Psoas muscle (tissue), 8 donors: ENCODE results near the gene CARMIL1. TPM values are rescaled to one million over a fixed set of nuclear protein-coding genes. Genes with fewer than 3 reads are reported as not detected.

ENCODE experiments used
- ATAC-seq, 4 donors: fragments of 200-7000 bp; cut with Tn5 transposase; one replicate each; pipeline ENCODE4 v1.9.1; 2020; ENCODE audit warnings: moderate library complexity in 3 of 4, mild to moderate bottlenecking in 2 of 4
- DNase-seq, 2 donors: peaks; one replicate each; pipeline ENCODE4 v3.0.0-alpha.2; 2020
- H3K27ac ChIP-seq: fragments of 200-600 bp; one replicate; pipeline ENCODE4 v1.8.0; 2022
- H3K27me3 ChIP-seq, 3 donors: fragments of 200-600 bp in 1 of 3; one replicate each; pipeline versions ENCODE4 v1.6.1 to v1.8.0; 2013 to 2022; ENCODE audit warnings: low read length in 2 of 3, mild to moderate bottlenecking in 2 of 3, moderate library complexity in 1 of 3; ENCODE audit not compliant: insufficient read depth in 3 of 3
- H3K36me3 ChIP-seq, 2 donors: fragments of 200-600 bp in 1 of 2; one replicate each; pipeline versions ENCODE4 v1.6.1 to v1.8.0; 2013 to 2022; ENCODE audit warnings: low read depth in 1 of 2, mild to moderate bottlenecking in 1 of 2, moderate library complexity in 1 of 2; ENCODE audit not compliant: insufficient read depth in 1 of 2
- H3K4me1 ChIP-seq: fragments of 200-600 bp; one replicate; pipeline ENCODE4 v1.8.0; 2022
- H3K4me3 ChIP-seq: fragments of 200-600 bp; one replicate; pipeline ENCODE4 v1.8.0; 2022; ENCODE audit warnings: mild to moderate bottlenecking
- H3K9me3 ChIP-seq: fragments of 200-600 bp; one replicate; pipeline ENCODE4 v1.8.0; 2022
- WGBS, 3 donors: extraction: QIAGEN DNeasy Blood & Tissue Kit; methylation state at CpG; one replicate each; pipeline versions ENCODE4 v1.1.6 to v1.1.7; 2013; 5-methylcytosine and 5-hydroxymethylcytosine counted together
- intact Hi-C, 2 donors: fragments of 100-400 bp; cut with DNase I; formaldehyde crosslinking; loops; one replicate each; pipeline versions ENCODE4 v1.11.0 to v1.14.2; 2022
- polyA plus RNA-seq, 3 donors: library from polyadenylated mRNA; stranded (reverse); fragments of 200-250 nt; gene quantifications; one replicate each; pipeline ENCODE4 v1.2.3, GENCODE V29; 2013
- total RNA-seq, 4 donors: library from RNA; stranded (reverse); fragmentation: NEBNext Ultra II Directional in 2 of 4; extraction: Animal tissue kit (Norgen Biotek cat#: 25700) in 2 of 4; gene quantifications; one replicate each; pipeline versions ENCODE4 v1.2.1 to v1.2.4, GENCODE V29; 2021 to 2023
- TF ChIP-seq, protein P1 (sequence below): fragments of 200-600 bp; IDR thresholded peaks from one replicate; pipeline ENCODE4 v1.8.0; 2022; ENCODE audit warnings: antibody characterized with exemption
- donor health status: healthy with polysubstance abuse.
- donor health status: DM: no; HTN: no; CAD: no; lungs with moderate emphysema.
- donor health status: Bipolar disorder and iron deficiency.
- donor health status: healthy.
- donor health status: DM: yes; HTN: yes; CAD: no.
- donor health status: DM: no; HTN: no; CAD: no.
- donor health status: DM: no; HTN: no; CAD: no.
- donor health status: DM: yes; HTN: yes; CAD: no.

Gene CARMIL1
- total and polyA plus RNA-seq, 7 donors = 0.11 to 1.0 (median 0.76) TPM

DNA sequence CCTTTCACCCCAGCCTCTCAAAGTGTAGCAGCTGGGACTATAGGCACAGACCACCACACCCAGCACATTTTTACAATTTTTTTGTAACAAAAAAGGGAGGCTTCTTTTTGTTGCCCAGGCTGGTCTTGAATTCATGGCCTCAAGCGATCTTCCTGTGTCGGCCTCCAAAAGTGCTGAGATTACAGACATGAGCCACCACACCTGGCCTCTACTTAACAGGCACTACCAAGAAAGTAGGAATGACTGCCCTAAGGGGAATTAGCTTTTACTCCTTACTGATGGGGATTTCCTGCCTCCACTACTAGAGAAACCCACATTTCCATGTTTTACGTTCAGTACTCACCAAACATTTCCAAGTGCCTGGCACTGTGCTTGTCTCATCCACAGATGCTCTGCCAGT, 109.6 kb downstream of the CARMIL1 start:
- H3K27ac ChIP-seq = no peak overlapping the region
- no peak overlapping the region for H3K4me3 ChIP-seq
- TF ChIP-seq, protein P1, sequence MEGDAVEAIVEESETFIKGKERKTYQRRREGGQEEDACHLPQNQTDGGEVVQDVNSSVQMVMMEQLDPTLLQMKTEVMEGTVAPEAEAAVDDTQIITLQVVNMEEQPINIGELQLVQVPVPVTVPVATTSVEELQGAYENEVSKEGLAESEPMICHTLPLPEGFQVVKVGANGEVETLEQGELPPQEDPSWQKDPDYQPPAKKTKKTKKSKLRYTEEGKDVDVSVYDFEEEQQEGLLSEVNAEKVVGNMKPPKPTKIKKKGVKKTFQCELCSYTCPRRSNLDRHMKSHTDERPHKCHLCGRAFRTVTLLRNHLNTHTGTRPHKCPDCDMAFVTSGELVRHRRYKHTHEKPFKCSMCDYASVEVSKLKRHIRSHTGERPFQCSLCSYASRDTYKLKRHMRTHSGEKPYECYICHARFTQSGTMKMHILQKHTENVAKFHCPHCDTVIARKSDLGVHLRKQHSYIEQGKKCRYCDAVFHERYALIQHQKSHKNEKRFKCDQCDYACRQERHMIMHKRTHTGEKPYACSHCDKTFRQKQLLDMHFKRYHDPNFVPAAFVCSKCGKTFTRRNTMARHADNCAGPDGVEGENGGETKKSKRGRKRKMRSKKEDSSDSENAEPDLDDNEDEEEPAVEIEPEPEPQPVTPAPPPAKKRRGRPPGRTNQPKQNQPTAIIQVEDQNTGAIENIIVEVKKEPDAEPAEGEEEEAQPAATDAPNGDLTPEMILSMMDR = no peak
- intact Hi-C loops = no loop called here
- H3K27me3 ChIP-seq = no peaks in the 10 kb centered on the region
- no peak for DNase-seq
- no peaks in the 10 kb centered on the region for H3K9me3 ChIP-seq
- ATAC-seq = no peak
- no peaks in the 10 kb centered on the region for H3K4me1 ChIP-seq
- H3K36me3 ChIP-seq = no peaks in the 10 kb centered on the region
- 87 to 96% (median 91%) methylated on average over 3 of the region's 3 CpGs for WGBS, 3 donors

DNA sequence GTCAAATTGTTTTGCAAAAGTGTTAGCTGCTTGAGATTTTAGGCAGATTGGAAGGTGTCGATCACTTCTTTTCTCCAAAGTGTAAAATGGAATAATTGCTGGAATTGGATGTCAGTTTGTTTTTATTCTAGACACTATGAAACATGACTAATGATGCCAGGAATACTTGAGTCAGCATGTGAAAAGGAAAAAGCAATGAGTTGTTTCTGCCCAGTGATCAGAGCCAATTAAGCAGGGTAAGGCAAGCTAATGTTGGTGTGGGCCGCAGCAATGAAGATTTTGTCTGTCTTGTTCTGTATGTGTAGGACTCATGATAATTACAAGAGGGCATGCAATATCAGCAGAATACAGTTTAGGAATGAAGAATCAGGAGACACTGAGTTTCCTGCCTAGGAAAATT, 110.3 kb downstream of the CARMIL1 start:
- H3K4me1 ChIP-seq = no peaks in the 10 kb centered on the region
- no peak for DNase-seq
- no peaks in the 10 kb centered on the region for H3K36me3 ChIP-seq
- 33 to 55% (median 41%) methylated on average over 2 of the region's 2 CpGs for WGBS, 3 donors
- H3K27ac ChIP-seq = no peak overlapping the region
- H3K27me3 ChIP-seq = no peaks in the 10 kb centered on the region
- intact Hi-C loops = no loop called here
- ATAC-seq = no peak
- TF ChIP-seq, protein P1 = no peak
- no peaks in the 10 kb centered on the region for H3K9me3 ChIP-seq
- H3K4me3 ChIP-seq = no peak overlapping the region

DNA sequence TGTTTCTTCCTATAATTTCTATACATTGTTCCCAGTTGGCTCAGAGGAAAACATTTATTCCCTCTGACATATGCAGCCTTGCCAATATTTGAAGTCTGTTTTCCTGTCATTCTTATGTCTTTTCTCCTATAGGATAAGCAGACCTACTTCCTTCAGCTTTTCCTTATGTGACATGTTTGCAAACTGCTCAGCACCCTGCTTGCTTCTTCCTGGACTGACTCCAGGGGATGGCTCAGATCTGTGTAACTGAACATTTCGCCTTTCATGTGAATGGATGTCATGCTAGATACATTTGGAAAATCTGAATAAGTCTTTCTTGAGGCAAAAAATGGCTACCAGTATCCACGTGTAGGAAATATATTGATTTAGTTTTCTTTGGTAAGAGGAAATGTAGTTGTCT, 113.2 kb downstream of the CARMIL1 start:
- intact Hi-C loops = no loop called here
- no peaks in the 10 kb centered on the region for H3K4me1 ChIP-seq
- no peak overlapping the region for H3K4me3 ChIP-seq
- TF ChIP-seq, protein P1 = no peak
- no peaks in the 10 kb centered on the region for H3K9me3 ChIP-seq
- DNase-seq (no peak), ATAC-seq (no peak)
- H3K27me3 ChIP-seq = no peaks in the 10 kb centered on the region
- no peaks in the 10 kb centered on the region for H3K36me3 ChIP-seq
- 36 to 57% (median 44%) methylated on average over 2 of the region's 2 CpGs for WGBS, 3 donors
- no peak overlapping the region for H3K27ac ChIP-seq

DNA sequence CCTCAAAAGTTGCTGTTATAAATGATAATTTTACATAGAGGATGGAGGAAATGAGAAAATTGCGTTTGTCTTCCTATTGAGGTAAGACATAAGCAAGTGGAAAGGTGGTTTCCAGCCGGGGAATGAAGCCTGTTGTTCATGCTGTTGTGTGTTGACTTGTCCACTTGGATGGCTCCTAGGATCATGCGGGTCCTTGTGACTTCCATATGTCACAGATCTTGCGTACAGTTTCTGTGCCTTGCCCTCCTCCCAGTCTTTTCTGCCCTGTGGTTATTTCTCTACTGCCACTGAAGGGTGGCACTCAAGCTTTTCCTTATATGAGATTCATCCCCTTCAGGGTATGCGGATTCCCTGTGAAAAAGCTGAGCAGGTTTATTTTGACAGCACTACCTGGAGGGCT, 116.6 kb downstream of the CARMIL1 start:
- Histone ChIP-seq H3K4me3 (no peak overlapping the region), H3K9me3 (no peaks in the 10 kb centered on the region), H3K27me3 (no peaks in the 10 kb centered on the region), H3K27ac (no peak overlapping the region), H3K4me1 (no peaks in the 10 kb centered on the region), H3K36me3 (no peaks in the 10 kb centered on the region)
- TF ChIP-seq, protein P1 = no peak
- ATAC-seq (no peak), DNase-seq (no peak)
- WGBS, 3 donors = 71 to 86% (median 82%) methylated on average over 5 of the region's 5 CpGs
- intact Hi-C loops = no loop called here

DNA sequence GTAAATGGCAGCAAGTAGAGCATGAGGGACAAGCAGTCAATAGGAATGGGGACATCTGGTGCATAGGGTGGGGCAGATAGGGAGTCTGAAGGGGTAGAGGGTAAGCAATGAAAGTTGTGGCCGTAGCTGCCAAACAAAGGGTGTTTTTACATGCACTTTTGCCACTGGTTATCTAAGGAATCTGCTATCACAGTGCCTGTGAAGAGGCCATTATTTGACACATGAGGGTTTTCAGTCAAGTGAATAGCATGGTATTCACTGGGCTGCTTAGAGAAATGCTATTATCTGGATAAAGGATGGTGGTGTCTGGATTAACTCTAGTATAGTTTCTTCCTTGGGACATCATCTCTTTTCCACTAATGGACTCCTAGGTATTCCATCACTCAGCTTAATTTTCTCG, 118.2 kb downstream of the CARMIL1 start:
- Histone ChIP-seq H3K27me3 (no peaks in the 10 kb centered on the region), H3K9me3 (no peaks in the 10 kb centered on the region), H3K27ac (no peak overlapping the region), H3K4me3 (no peak overlapping the region), H3K36me3 (no peaks in the 10 kb centered on the region), H3K4me1 (no peaks in the 10 kb centered on the region)
- DNase-seq (no peak), ATAC-seq (no peak)
- WGBS, 3 donors = 84 to 87% (median 86%) methylated on average over 2 of the region's 2 CpGs
- intact Hi-C loops = no loop called here
- TF ChIP-seq, protein P1 = no peak
